Peyer's patch (tissue), 4 donors: ENCODE measurements around the gene PDE4D.

ENCODE experiments used
- CTCF ChIP-seq, 6 experiments: fragments of 450-650 bp in 4 of 6; fragments of 200-600 bp in 2 of 6; sonication (generic) in 1 of 6; IDR thresholded peaks; one replicate each; pipeline ENCODE4 v1.5.1; 2017 to 2019; ENCODE audit warnings: antibody characterized with exemption in 6 of 6, mild to moderate bottlenecking in 3 of 6, moderate library complexity in 1 of 6
- POLR2A ChIP-seq, 2 donors: fragments of 450-650 bp; IDR thresholded peaks; one replicate each; pipeline ENCODE4 v1.5.1; 2017; ENCODE audit warnings: antibody characterized with exemption in 2 of 2, mild to moderate bottlenecking in 2 of 2, moderate library complexity in 2 of 2

- TF ChIP-seq POLR2A (IDR thresholded peaks at IDR 0.05) (no peak), CTCF (IDR thresholded peaks at IDR 0.05) (no peak)
Measured at GRCh38 chr5:59917121-59917520, 23.6 kb upstream of the PDE4D start.
